Sciatic nerve (tissue), 2 donors: ENCODE data around the gene SNTB2. TPM values are rescaled to one million over a fixed set of nuclear protein-coding genes. Genes with fewer than 3 reads are reported as not detected.
A peak's percentile ranks its signal among the peaks of the same experiment; 100 is the strongest.
"Not testable (repeated sequence)": the region's sequence is repeated elsewhere in the genome, so short reads cannot be mapped to it uniquely, and the experiment has no call there.

Experiments
- ATAC-seq: fragments of 200-7000 bp; cut with Tn5 transposase; one replicate; pipeline ENCODE4 v1.9.1; 2020; ENCODE audit warnings: mild to moderate bottlenecking, moderate library complexity
- DNase-seq: peaks from one replicate; pipeline ENCODE4 v3.0.0-alpha.2; 2020; ENCODE audit warnings: low spot score
- intact Hi-C: fragments of 100-400 bp; cut with DNase I; formaldehyde crosslinking; loops from one replicate; pipeline ENCODE4 v1.14.2; 2022
- total RNA-seq: library from RNA; stranded (reverse); fragmentation: NEBNext Ultra II Directional; extraction: Animal tissue kit (Norgen Biotek cat#: 25700); gene quantifications from one replicate; pipeline ENCODE4 v1.2.1, GENCODE V29; 2021
- donor health status: DM: no; HTN: no; CAD: no.
- donor health status: DM: no; HTN: no; CAD: no.

The SNTB2 gene
- total RNA-seq, 1 donor from 2014 or later: 64.0 TPM

GRCh38 chr16:69270831-69271230 lies 83.9 kb downstream of the SNTB2 start:
- ATAC-seq: no peak
- intact Hi-C loops: no loop called here
- DNase-seq: no peak

- intact Hi-C loops: no loop called here
- ATAC-seq (no peak), DNase-seq (no peak)
Observed at GRCh38 chr16:69273009-69273408, 86.0 kb downstream of the SNTB2 start.

GRCh38 chr16:69274699-69275235 lies 87.8 kb downstream of the SNTB2 start:
- DNase-seq: no peak
- no peak for ATAC-seq
- intact Hi-C loops: no loop called here

GRCh38 chr16:69276148-69277115 lies 89.5 kb downstream of the SNTB2 start:
- intact Hi-C loops: no loop called here
- DNase-seq: peak; percentile 78
- ATAC-seq: peak; percentile 99

- intact Hi-C loops: no loop called here
- no peak for ATAC-seq
Observed at GRCh38 chr16:69277413-69277812, 90.4 kb downstream of the SNTB2 start.

GRCh38 chr16:69283851-69284250 lies 96.9 kb downstream of the SNTB2 start:
- ATAC-seq: no peak
- intact Hi-C loops: no loop called here

More at GRCh38 chr16:69277413-69277812, 90.4 kb downstream of the SNTB2 start:
- no peak for DNase-seq

GRCh38 chr16:69285240-69285639 lies 98.3 kb downstream of the SNTB2 start:
- intact Hi-C loops: loop anchor here (5.0 kb wide), 1 partner anchor 133 kb away; no protein-coding TSS in a partner anchor
- DNase-seq: no peak
- no peak for ATAC-seq

More at GRCh38 chr16:69283851-69284250, 96.9 kb downstream of the SNTB2 start:
- DNase-seq: no peak

GRCh38 chr16:69286941-69287713 lies 100.2 kb downstream of the SNTB2 start:
- intact Hi-C loops: loop anchor here (5.0 kb wide), 1 partner anchor 135 kb away; no protein-coding TSS in a partner anchor
- ATAC-seq: peak; percentile 91
- peak; percentile 69 for DNase-seq

- ATAC-seq, DNase-seq, intact Hi-C loops: not testable (repeated sequence)
Observed at GRCh38 chr16:69291657-69292056, 104.7 kb downstream of the SNTB2 start.

- DNase-seq: no peak
- intact Hi-C loops: no loop called here
- no peak for ATAC-seq
Observed at GRCh38 chr16:69293401-69293800, 106.4 kb downstream of the SNTB2 start.

- ATAC-seq (no peak), DNase-seq (no peak)
- intact Hi-C loops: no loop called here
Observed at GRCh38 chr16:69294051-69294450, 107.1 kb downstream of the SNTB2 start.

- intact Hi-C loops, DNase-seq, ATAC-seq: not testable (repeated sequence)
Observed at GRCh38 chr16:69296771-69297170, 109.8 kb downstream of the SNTB2 start.

- intact Hi-C loops: no loop called here
- ATAC-seq (no peak), DNase-seq (no peak)
Observed at GRCh38 chr16:69298261-69298660, 111.3 kb downstream of the SNTB2 start.

GRCh38 chr16:69301187-69301586 lies 114.2 kb downstream of the SNTB2 start:
- no peak for ATAC-seq
- no peak for DNase-seq
- intact Hi-C loops: no loop called here

GRCh38 chr16:69301861-69302260 lies 114.9 kb downstream of the SNTB2 start:
- no peak for ATAC-seq
- intact Hi-C loops: no loop called here
- no peak for DNase-seq

GRCh38 chr16:69302301-69302700 lies 115.3 kb downstream of the SNTB2 start:
- intact Hi-C loops: no loop called here
- no peak for DNase-seq

GRCh38 chr16:69306031-69306430 lies 119.1 kb downstream of the SNTB2 start:
- DNase-seq: no peak

More at GRCh38 chr16:69302301-69302700, 115.3 kb downstream of the SNTB2 start:
- ATAC-seq: no peak

GRCh38 chr16:69307091-69307490 lies 120.1 kb downstream of the SNTB2 start:
- DNase-seq: no peak
- no peak for ATAC-seq
- intact Hi-C loops: no loop called here

More at GRCh38 chr16:69306031-69306430, 119.1 kb downstream of the SNTB2 start:
- intact Hi-C loops: no loop called here
- no peak for ATAC-seq

GRCh38 chr16:69307856-69308255 lies 120.9 kb downstream of the SNTB2 start:
- no peak for DNase-seq
- intact Hi-C loops: no loop called here
- ATAC-seq: no peak
